Adrenal gland (tissue), 12 donors: ENCODE data around the gene RAG1. TPM values are rescaled to one million over a fixed set of nuclear protein-coding genes. Genes with fewer than 3 reads are reported as not detected.
"Not testable (repeated sequence)": the region's sequence is repeated elsewhere in the genome, so short reads cannot be mapped to it uniquely, and the experiment has no call there.

ENCODE experiments used
- DNase-seq, 7 donors: peaks; one replicate each; pipeline ENCODE4 v3.0.0-alpha.2; 2019 to 2020
- H3K27ac ChIP-seq, 5 donors: fragments of 200-600 bp; sonication (generic) in 4 of 5; 1 replicate in 3 of 5; 2 replicates in 2 of 5; pipeline versions ENCODE4 v1.5.1 to v1.8.0; 2016 to 2020; ENCODE audit warnings: mild to moderate bottlenecking in 1 of 5
- H3K27me3 ChIP-seq: fragments of 200-600 bp; 2 replicates; pipeline ENCODE4 v1.8.0; 2021
- H3K36me3 ChIP-seq, 2 donors: fragments of 200-600 bp; replicated peaks in 1 of 2; 1 replicate in 1 of 2; 2 replicates in 1 of 2; pipeline versions ENCODE4 v1.5.1 to v1.8.0; 2018 to 2022
- H3K4me1 ChIP-seq, 2 donors: fragments of 200-600 bp; replicated peaks in 1 of 2; 1 replicate in 1 of 2; 2 replicates in 1 of 2; pipeline versions ENCODE4 v1.5.1 to v1.8.0; 2018 to 2021
- H3K4me3 ChIP-seq, 4 donors: fragments of 200-600 bp; sonication (generic) in 3 of 4; one replicate each; pipeline ENCODE4 v1.5.1; 2016 to 2018
- H3K9me3 ChIP-seq, 3 donors: fragments of 200-600 bp; sonication (generic) in 1 of 3; replicated peaks in 1 of 3; 1 replicate in 2 of 3; 2 replicates in 1 of 3; pipeline versions ENCODE4 v1.5.1 to v1.8.0; 2016 to 2021
- CTCF ChIP-seq, 6 experiments: fragments of 450-650 bp in 4 of 6; fragments of 200-600 bp in 2 of 6; sonication (generic) in 1 of 6; IDR thresholded peaks; 1 replicate in 5 of 6; 2 replicates in 1 of 6; pipeline versions ENCODE4 v1.5.1 to v1.8.0; 2016 to 2021; ENCODE audit warnings: antibody characterized with exemption in 6 of 6, mild to moderate bottlenecking in 2 of 6, moderate library complexity in 1 of 6
- POLR2A ChIP-seq, 2 donors: fragments of 450-650 bp; IDR thresholded peaks; one replicate each; pipeline ENCODE4 v1.6.1; 2017; ENCODE audit warnings: antibody characterized with exemption in 2 of 2, mild to moderate bottlenecking in 2 of 2, moderate library complexity in 1 of 2
- WGBS, 4 donors: extraction: QIAGEN DNeasy Blood & Tissue Kit in 2 of 4; methylation state at CpG; one replicate each; pipeline versions ENCODE4 v1.1.5 to v1.1.7; 2013 to 2017; 5-methylcytosine and 5-hydroxymethylcytosine counted together
- intact Hi-C, 2 donors: fragments of 100-400 bp; cut with DNase I; formaldehyde crosslinking; loops; one replicate each; pipeline versions ENCODE4 v1.14.1 to v1.15.0; 2022 to 2023
- polyA plus RNA-seq, 3 donors: library from polyadenylated mRNA; stranded (reverse); fragments of 200-250 nt in 2 of 3; fragments of 350-450 nt in 1 of 3; fragmentation: Illumina TruSeq in 1 of 3; extraction: RNeasy Lipid Tissue Mini Kit (QIAGEN cat#74804) in 1 of 3; gene quantifications; one replicate each; pipeline ENCODE4 v1.2.3, GENCODE V29; 2013 to 2014
- total RNA-seq, 9 donors: library from RNA; depleted of rRNA in 4 of 9; stranded (reverse); fragments of >200 nt in 4 of 9; fragments of 120-200 nt in 1 of 9; fragmentation: NEBNext Ultra II Directional in 1 of 9; extraction: Animal tissue kit (Norgen Biotek cat#: 25700) in 1 of 9; gene quantifications; one replicate each; pipeline versions ENCODE4 v1.1.0 to v1.2.4, GENCODE V29; 2013 to 2023
- donor health status: healthy with polysubstance abuse.
- donor health status: Bipolar disorder and iron deficiency.
- donor health status: DM: yes; HTN: yes; CAD: no.
- donor health status: DM: no; HTN: no; CAD: no.
- donor health status: DM: no; HTN: no; CAD: no.
- donor health status: DM: yes; HTN: yes; CAD: no.

The RAG1 gene
- total and polyA plus RNA-seq, 12 donors, result 0.17 to 3.5 (median 1.7) TPM

DNA sequence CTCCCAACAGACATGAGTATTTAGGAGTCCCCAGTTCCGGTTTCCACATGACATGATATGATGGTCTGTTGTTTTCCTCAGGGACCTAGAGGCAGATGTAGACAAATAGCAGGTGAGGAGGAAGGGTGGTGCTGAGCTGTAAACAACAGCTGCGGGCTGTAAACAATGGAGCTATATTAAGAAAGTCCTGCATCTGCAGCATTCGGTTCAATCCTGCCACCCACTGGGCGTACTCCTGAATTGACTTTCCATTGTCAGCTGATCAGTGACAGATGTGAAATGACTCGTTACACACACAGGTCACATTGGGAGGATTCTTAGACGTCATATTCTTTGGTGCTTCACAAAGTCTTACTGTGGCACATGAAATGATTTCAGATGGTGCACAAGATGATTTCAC, 26.8 kb upstream of the RAG1 start:
- intact Hi-C loops, result no loop called here
- no peak overlapping the region for H3K27ac ChIP-seq
- DNase-seq, result peak; percentile 68 to 92 (median 80)
- H3K9me3 ChIP-seq, result no peaks in the 10 kb centered on the region
- no peaks in the 10 kb centered on the region for H3K4me1 ChIP-seq
- no peaks in the 10 kb centered on the region for H3K27me3 ChIP-seq
- TF ChIP-seq POLR2A (IDR thresholded peaks at IDR 0.05), result no peak
- peak; percentile 30 to 71 (median 66) for TF ChIP-seq CTCF (IDR thresholded peaks at IDR 0.05)
- H3K36me3 ChIP-seq, result no peaks in the 10 kb centered on the region
- no peak overlapping the region for H3K4me3 ChIP-seq
- WGBS, 4 donors, result 12 to 20% (median 17%) methylated on average over 5 to 6 of the region's 6 CpGs

- H3K4me3 ChIP-seq, result no peak overlapping the region
- H3K27ac ChIP-seq, result no peak overlapping the region
- no peaks in the 10 kb centered on the region for H3K27me3 ChIP-seq
- intact Hi-C loops, result no loop called here
- no peak for TF ChIP-seq CTCF (IDR thresholded peaks at IDR 0.05)
- TF ChIP-seq POLR2A (IDR thresholded peaks at IDR 0.05), result no peak
- DNase-seq, result no peak
- no peaks in the 10 kb centered on the region for H3K36me3 ChIP-seq
- no peaks in the 10 kb centered on the region for H3K4me1 ChIP-seq
- no peaks in the 10 kb centered on the region for H3K9me3 ChIP-seq
- WGBS, 4 donors, result 25 to 35% (median 32%) methylated on average over 1 of the region's 1 CpG
Measured at GRCh38 chr11:36550385-36551115, 17.3 kb upstream of the RAG1 start.

- H3K9me3 ChIP-seq, H3K27me3 ChIP-seq, H3K4me3 ChIP-seq, H3K36me3 ChIP-seq, H3K4me1 ChIP-seq, DNase-seq, H3K27ac ChIP-seq, intact Hi-C loops: not testable (repeated sequence)
- 91 to 96% (median 95%) methylated on average over 7 to 15 of the region's 17 CpGs for WGBS, 4 donors
Measured at GRCh38 chr11:36557390-36557789, 10.4 kb upstream of the RAG1 start.

- no peak for DNase-seq
- Histone ChIP-seq H3K4me3 (no peak overlapping the region), H3K27me3 (no peaks in the 10 kb centered on the region), H3K4me1 (no peaks in the 10 kb centered on the region), H3K36me3 (no peaks in the 10 kb centered on the region), H3K9me3 (no peaks in the 10 kb centered on the region), H3K27ac (no peak overlapping the region)
- TF ChIP-seq POLR2A (IDR thresholded peaks at IDR 0.05) (no peak), CTCF (IDR thresholded peaks at IDR 0.05) (no peak)
- intact Hi-C loops, result no loop called here
Measured at GRCh38 chr11:36557991-36558390, 9.8 kb upstream of the RAG1 start.
